ENCODE results near the gene FSTL4. TPM values are rescaled to one million over a fixed set of nuclear protein-coding genes. Genes with fewer than 3 reads are reported as not detected.
A peak's percentile ranks its signal among the peaks of the same experiment; 100 is the strongest.

FSTL4 gene
- total and polyA plus RNA-seq, 2 of the 13 experiments (the other 11 are each of a cell fraction or from before 2014, with no cell fraction given) = 2.1 to 3.0 TPM

GRCh38 chr5:133260715-133261114, 351.6 kb downstream of the FSTL4 start:
- H3K79me2 ChIP-seq (ENCODE audit: insufficient read depth, low read length) = no peaks in the 10 kb centered on the region
- BruUV-seq (replicated peaks) = no TSS peak
- no peak for FAIRE-seq
- TF ChIP-seq RERE (CRISPR knock-in tag; IDR thresholded peaks at IDR 0.05; ENCODE audit: low read depth) = no peak
- peak; percentile 45; the same call in 1 of the 2 replicates for TF ChIP-seq STAG1 (CRISPR knock-in tag; IDR thresholded peaks at IDR 0.05)
- TF ChIP-seq SP5 (CRISPR knock-in tag; IDR thresholded peaks at IDR 0.05; ENCODE audit: borderline replicate concordance, low read depth) = no peak
- no peak for TF ChIP-seq SYNCRIP (IDR thresholded peaks at IDR 0.05; ENCODE audit: insufficient read depth, low read depth, low read length)
- no peak for TF ChIP-seq SP2 (CRISPR knock-in tag; IDR thresholded peaks at IDR 0.05)
- TF ChIP-seq PAWR (CRISPR knock-in tag; IDR thresholded peaks at IDR 0.05; ENCODE audit: borderline replicate concordance) = no peak
- TF ChIP-seq TEAD2 (CRISPR knock-in tag; IDR thresholded peaks at IDR 0.05) = no peak
- TF ChIP-seq, protein P1, sequence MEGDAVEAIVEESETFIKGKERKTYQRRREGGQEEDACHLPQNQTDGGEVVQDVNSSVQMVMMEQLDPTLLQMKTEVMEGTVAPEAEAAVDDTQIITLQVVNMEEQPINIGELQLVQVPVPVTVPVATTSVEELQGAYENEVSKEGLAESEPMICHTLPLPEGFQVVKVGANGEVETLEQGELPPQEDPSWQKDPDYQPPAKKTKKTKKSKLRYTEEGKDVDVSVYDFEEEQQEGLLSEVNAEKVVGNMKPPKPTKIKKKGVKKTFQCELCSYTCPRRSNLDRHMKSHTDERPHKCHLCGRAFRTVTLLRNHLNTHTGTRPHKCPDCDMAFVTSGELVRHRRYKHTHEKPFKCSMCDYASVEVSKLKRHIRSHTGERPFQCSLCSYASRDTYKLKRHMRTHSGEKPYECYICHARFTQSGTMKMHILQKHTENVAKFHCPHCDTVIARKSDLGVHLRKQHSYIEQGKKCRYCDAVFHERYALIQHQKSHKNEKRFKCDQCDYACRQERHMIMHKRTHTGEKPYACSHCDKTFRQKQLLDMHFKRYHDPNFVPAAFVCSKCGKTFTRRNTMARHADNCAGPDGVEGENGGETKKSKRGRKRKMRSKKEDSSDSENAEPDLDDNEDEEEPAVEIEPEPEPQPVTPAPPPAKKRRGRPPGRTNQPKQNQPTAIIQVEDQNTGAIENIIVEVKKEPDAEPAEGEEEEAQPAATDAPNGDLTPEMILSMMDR (CRISPR knock-in tag; IDR thresholded peaks at IDR 0.05) = peak; percentile 52
- TF ChIP-seq KLF6 (CRISPR knock-in tag; IDR thresholded peaks at IDR 0.05) = no peak
- TF ChIP-seq ZNF619 (CRISPR knock-in tag; IDR thresholded peaks at IDR 0.05) = no peak
- TF ChIP-seq SMC3 (IDR thresholded peaks at IDR 0.05; ENCODE audit: low read length) = 0 out of 2 replicates have a peak, but pooled peaks have one; percentile 12
- no peak for ATAC-seq
- ChIA-PET CTCF (ENCODE audit: low intra/inter-chr PET ratio, low total read pairs) (interaction anchor here (1.3 kb wide), 1 partner anchor 150 kb away, joined by 4 read pairs; no protein-coding TSS in a partner anchor), POLR2A (no interaction called here)
- no peak overlapping the region for H3K9ac ChIP-seq (ENCODE audit: insufficient read depth, low read depth, low read length)
- H3K4me1 ChIP-seq (ENCODE audit: insufficient read depth, low read length) = peaks cover 18% of the 10 kb centered on the region
- H3K27me3 ChIP-seq (ENCODE audit: control insufficient read depth in 1 of 2, insufficient read depth in 2 of 2, low read length in 2 of 2) = peaks cover 3 to 22% of the 10 kb centered on the region in 2 experiments; a peak in 3 of 5 replicates
- H3K4me2 ChIP-seq (ENCODE audit: low read depth, low read length) = no peak overlapping the region
- no peaks in the 10 kb centered on the region for H3K36me3 ChIP-seq (replicated peaks in 1 of 2; ENCODE audit: control insufficient read depth in 1 of 2, insufficient read depth in 2 of 2, low read length in 2 of 2)
- H3K9me3 ChIP-seq (ENCODE audit: low read length) = no peaks in the 10 kb centered on the region
- 21% methylated on average over 3 of the region's 3 CpGs for WGBS (ENCODE audit: low lambda C conversion rate)
- intact Hi-C loops (cut with micrococcal nuclease; ENCODE audit: unreplicated experiment) (no loop called here), in situ Hi-C loops (cut with HindIII; ENCODE audit: extremely low pct_ligation_motif_present, low pct_unique_long_range_greater_than_20kb) (no loop called here)
- H3K4me3 ChIP-seq (replicated peaks in 1 of 3; ENCODE audit: insufficient read depth in 1 of 3, low read depth in 2 of 3, low read length in 3 of 3) = no peak overlapping the region
- no peaks in the 10 kb centered on the region for H4K20me1 ChIP-seq (ENCODE audit: insufficient read depth, low read length)
- no peak for DNase-seq (ENCODE audit: low spot score)
- H3K27ac ChIP-seq (ENCODE audit: extremely low read length, insufficient read depth, low read length) = no peak overlapping the region
- no peak overlapping the region for H2AFZ ChIP-seq (ENCODE audit: low read length)

All from HepG2 (cell line).